IPS-20b (cell line): ENCODE data around the gene KRT5.

Experiments used
- H3K27ac ChIP-seq: one replicate; pipeline ENCODE4 v1.5.1; 2013; ENCODE audit warnings: low read length
- H3K27me3 ChIP-seq: 2 replicates; pipeline ENCODE4 v1.6.1; 2013; ENCODE audit warnings: mild to moderate bottlenecking, low read length, inconsistent platforms; ENCODE audit not compliant: insufficient read depth
- H3K36me3 ChIP-seq: 2 replicates; pipeline ENCODE4 v1.6.1; 2013; ENCODE audit warnings: low read depth, mild to moderate bottlenecking, inconsistent platforms, low read length, moderate library complexity; ENCODE audit not compliant: insufficient read depth
- H3K4me1 ChIP-seq: 2 replicates; pipeline ENCODE4 v1.6.1; 2013; ENCODE audit warnings: mild to moderate bottlenecking, control low read depth, inconsistent platforms, low read length, moderate library complexity; ENCODE audit not compliant: insufficient read depth
- H3K4me3 ChIP-seq: 2 replicates; pipeline ENCODE4 v1.5.1; 2013; ENCODE audit warnings: mild to moderate bottlenecking, low read length, inconsistent platforms
- H3K9ac ChIP-seq: 2 replicates; pipeline ENCODE4 v1.6.1; 2013; ENCODE audit warnings: low read depth, mild to moderate bottlenecking, inconsistent platforms, low read length, moderate library complexity
- H3K9me3 ChIP-seq: 2 replicates; pipeline ENCODE4 v1.6.1; 2013; ENCODE audit warnings: mild to moderate bottlenecking, low read depth, low read length, inconsistent platforms; ENCODE audit not compliant: insufficient read depth

Gene KRT5

DNA sequence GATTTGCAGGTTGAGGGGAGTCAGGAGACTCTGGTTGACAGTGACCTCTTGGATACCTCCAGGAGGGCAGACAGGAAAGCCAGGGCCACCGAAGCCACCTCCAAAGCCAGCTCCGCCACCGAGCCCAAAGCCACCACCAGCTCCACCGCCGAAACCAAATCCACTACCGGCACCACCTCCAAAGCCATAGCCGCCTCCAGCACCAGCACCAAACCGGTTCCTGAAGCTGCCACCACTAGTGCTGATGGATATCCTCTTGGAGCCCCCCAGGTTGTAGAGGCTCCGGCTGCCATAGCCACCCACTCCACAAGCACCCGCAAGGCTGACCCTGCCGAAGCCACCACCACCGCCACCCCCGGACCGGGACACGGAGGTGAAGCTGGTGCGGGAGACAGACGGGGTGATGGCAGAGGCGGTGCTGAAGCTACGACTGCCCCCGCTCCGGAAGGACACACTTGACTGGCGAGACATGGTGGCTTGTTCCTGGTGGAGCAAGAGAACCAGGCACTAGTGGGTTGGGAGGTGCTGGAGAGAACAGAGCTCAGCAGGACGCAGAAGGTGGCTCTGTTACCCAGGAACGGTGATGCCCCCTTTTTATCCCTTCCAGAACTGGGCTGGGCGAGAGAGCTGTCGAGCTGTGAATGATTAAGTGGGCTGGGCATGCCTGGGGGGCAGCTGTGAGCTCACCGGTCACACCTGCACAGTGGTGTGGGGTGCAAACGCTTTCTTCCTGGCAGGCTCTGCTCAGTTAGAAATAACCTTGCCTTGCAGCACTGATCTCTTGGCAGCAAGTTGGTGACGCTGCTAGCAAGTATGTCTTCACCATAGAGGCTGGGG, at the start of gene KRT5:
TSS of gene KRT5 (minus strand) at position 569 of the 837 bp plus-strand sequence. CDS start at position 471, 98 bp downstream.
- Histone ChIP-seq H3K4me3 (no peak within 1 kb of the TSS), H3K27ac (no peak within 1 kb of the TSS)

GRCh38 chr12:52568111-52568510, 47.9 kb upstream of the KRT5 start:
- Histone ChIP-seq H3K9ac (no peak overlapping the region), H3K4me3 (no peak overlapping the region), H3K4me1 (no peaks in the 10 kb centered on the region), H3K27ac (no peak overlapping the region), H3K27me3 (no peaks in the 10 kb centered on the region), H3K9me3 (no peaks in the 10 kb centered on the region), H3K36me3 (no peaks in the 10 kb centered on the region)

More for the DNA sequence above, at the start of gene KRT5:
- H3K36me3 ChIP-seq: no peaks in the 10 kb centered on the region
- H3K9me3 ChIP-seq: no peaks in the 10 kb centered on the region
- no peaks in the 10 kb centered on the region for H3K4me1 ChIP-seq
- no peaks in the 10 kb centered on the region; the same call in 1 of the 2 replicates for H3K27me3 ChIP-seq
- no peak within 1 kb of the TSS for H3K9ac ChIP-seq

GRCh38 chr12:52566847-52567291, 46.7 kb upstream of the KRT5 start:
- H3K9me3 ChIP-seq: no peaks in the 10 kb centered on the region
- no peak overlapping the region for H3K4me3 ChIP-seq
- no peak overlapping the region for H3K9ac ChIP-seq
- no peaks in the 10 kb centered on the region for H3K36me3 ChIP-seq
- no peak overlapping the region for H3K27ac ChIP-seq
- H3K4me1 ChIP-seq: no peaks in the 10 kb centered on the region
- no peaks in the 10 kb centered on the region for H3K27me3 ChIP-seq

GRCh38 chr12:52564582-52564981, 44.4 kb upstream of the KRT5 start:
- Histone ChIP-seq H3K4me3 (no peak overlapping the region), H3K36me3 (no peaks in the 10 kb centered on the region), H3K4me1 (no peaks in the 10 kb centered on the region)

GRCh38 chr12:52561880-52562449, 41.8 kb upstream of the KRT5 start:
- Histone ChIP-seq H3K4me3 (no peak overlapping the region), H3K9me3 (no peaks in the 10 kb centered on the region), H3K36me3 (no peaks in the 10 kb centered on the region), H3K27me3 (no peaks in the 10 kb centered on the region), H3K4me1 (no peaks in the 10 kb centered on the region), H3K9ac (no peak overlapping the region), H3K27ac (no peak overlapping the region)

More at GRCh38 chr12:52564582-52564981, 44.4 kb upstream of the KRT5 start:
- Histone ChIP-seq H3K27ac (no peak overlapping the region), H3K27me3 (no peaks in the 10 kb centered on the region), H3K9me3 (no peaks in the 10 kb centered on the region), H3K9ac (no peak overlapping the region)

DNA sequence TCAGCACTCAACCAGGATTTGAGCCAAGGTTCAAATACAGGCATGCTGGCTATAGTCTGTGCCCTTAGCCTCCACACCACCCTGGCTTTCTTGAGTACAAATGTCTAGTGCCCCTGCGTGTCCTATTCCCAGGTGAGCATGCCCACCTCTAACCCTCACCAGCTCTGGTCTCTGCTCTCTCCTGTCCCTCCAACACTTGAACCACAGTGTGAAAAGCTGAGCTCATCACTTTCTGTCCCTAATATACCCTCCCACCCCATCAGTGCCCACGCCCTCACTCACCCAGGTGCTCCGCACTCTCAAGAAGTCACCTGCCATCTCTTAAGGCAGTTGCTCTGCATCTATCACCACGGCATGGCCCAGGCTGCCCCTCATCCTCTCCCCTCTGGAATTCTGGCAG, 39.8 kb upstream of the KRT5 start:
- no peak overlapping the region for H3K9ac ChIP-seq
- no peaks in the 10 kb centered on the region for H3K4me1 ChIP-seq
- H3K27me3 ChIP-seq: no peaks in the 10 kb centered on the region
- H3K9me3 ChIP-seq: no peaks in the 10 kb centered on the region
- no peak overlapping the region for H3K27ac ChIP-seq
- H3K36me3 ChIP-seq: no peaks in the 10 kb centered on the region
- H3K4me3 ChIP-seq: no peak overlapping the region

DNA sequence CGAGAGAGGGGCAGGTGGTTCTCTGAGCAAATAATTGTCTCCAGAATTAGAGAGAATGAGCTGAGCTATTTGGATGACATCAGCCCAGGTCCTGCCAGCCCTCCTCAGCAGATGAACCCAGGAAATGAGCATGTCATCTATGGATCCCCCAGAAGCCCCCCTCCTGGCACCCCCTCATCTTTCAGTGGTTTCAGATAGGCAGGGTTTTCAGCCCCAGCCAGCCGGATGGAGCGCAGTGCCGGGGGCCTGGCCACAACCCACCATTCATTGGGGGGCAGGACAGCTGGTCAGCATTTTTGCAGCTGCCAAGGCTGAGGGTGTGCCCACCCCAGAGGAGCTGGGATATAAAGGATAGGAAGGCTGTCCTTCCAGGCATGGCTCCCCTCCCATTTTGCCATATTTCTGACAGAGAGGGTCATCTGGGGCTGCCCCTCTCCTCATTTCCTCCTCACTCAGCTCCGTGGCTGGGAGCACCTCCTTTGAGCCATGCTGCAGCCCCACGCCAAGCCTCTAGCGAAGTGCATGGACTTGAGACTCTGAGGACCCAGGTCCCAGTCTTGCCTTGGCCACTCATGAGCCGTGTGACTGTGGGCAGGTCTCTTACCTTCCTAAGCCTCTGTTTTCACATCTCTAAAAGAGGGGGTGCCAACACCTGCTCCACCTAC, 38.7 kb upstream of the KRT5 start:
- no peaks in the 10 kb centered on the region for H3K4me1 ChIP-seq
- no peaks in the 10 kb centered on the region for H3K27me3 ChIP-seq
- H3K36me3 ChIP-seq: no peaks in the 10 kb centered on the region
- H3K27ac ChIP-seq: no peak overlapping the region
- H3K9ac ChIP-seq: no peak overlapping the region
- H3K4me3 ChIP-seq: no peak overlapping the region
- H3K9me3 ChIP-seq: no peaks in the 10 kb centered on the region

DNA sequence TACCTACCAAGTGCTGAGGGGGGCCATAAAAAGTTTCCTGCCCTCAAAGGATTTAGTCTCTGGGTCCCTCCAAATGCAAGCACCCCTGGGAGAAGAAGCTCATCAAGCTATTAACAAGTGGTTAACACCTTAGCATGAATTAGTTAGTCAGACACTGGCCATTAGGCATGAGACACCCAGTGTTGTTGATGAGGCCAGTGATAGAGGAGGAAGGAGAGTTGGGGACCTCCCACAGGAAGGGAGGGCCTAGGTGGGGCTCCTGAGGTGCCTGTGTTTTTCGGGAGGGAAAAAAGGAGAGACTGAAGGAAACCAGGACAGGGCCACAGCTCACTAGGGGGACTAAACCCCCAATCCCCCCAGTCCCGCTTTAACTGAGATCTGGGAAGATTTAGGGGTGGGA, 37.3 kb upstream of the KRT5 start:
- no peak overlapping the region for H3K9ac ChIP-seq

GRCh38 chr12:52555577-52555976, 35.4 kb upstream of the KRT5 start:
- Histone ChIP-seq H3K9me3 (no peaks in the 10 kb centered on the region), H3K4me3 (no peak overlapping the region), H3K4me1 (no peaks in the 10 kb centered on the region), H3K36me3 (no peaks in the 10 kb centered on the region), H3K27ac (no peak overlapping the region), H3K27me3 (no peaks in the 10 kb centered on the region), H3K9ac (no peak overlapping the region)

More for the DNA sequence above, 37.3 kb upstream of the KRT5 start:
- no peaks in the 10 kb centered on the region for H3K4me1 ChIP-seq
- no peaks in the 10 kb centered on the region for H3K9me3 ChIP-seq
- H3K36me3 ChIP-seq: no peaks in the 10 kb centered on the region
- no peaks in the 10 kb centered on the region for H3K27me3 ChIP-seq
- H3K27ac ChIP-seq: no peak overlapping the region
- no peak overlapping the region for H3K4me3 ChIP-seq

DNA sequence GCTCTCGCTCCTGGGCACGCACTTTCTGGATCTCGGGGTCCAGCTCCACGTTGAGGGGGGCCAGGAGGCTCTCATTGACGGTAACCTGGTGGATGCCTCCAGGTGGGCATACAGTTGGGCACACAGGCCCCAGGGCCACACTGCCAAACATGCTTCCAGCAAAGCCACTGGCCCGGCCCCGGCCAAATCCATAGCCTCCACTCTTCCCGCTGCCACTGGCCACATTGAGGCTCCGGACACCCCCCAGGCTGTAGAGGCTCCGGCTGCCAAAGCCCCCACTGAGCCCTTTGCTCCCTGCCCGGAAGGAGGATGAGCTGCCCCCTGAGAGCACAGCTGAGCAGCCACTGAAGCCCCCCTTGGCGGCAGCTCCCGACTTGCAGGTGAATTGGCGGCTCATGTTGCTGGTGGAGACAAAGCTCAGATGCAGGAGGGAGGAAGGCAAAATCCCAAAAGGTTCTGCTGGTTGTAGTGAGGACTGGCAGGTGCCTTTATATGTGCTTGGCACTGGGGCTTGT, 32.5 kb upstream of the KRT5 start, which contains the start of gene KRT71:
TSS of gene KRT71 (minus strand) at position 465 of the 515 bp plus-strand sequence. CDS start at position 397, 68 bp downstream.
- no peaks in the 10 kb centered on the region for H3K4me1 ChIP-seq
- no peak within 1 kb of the TSS for H3K27ac ChIP-seq
- H3K36me3 ChIP-seq: no peaks in the 10 kb centered on the region
- no peak within 1 kb of the TSS for H3K9ac ChIP-seq
- H3K27me3 ChIP-seq: no peaks in the 10 kb centered on the region
- H3K4me3 ChIP-seq: no peak within 1 kb of the TSS
- no peaks in the 10 kb centered on the region for H3K9me3 ChIP-seq

DNA sequence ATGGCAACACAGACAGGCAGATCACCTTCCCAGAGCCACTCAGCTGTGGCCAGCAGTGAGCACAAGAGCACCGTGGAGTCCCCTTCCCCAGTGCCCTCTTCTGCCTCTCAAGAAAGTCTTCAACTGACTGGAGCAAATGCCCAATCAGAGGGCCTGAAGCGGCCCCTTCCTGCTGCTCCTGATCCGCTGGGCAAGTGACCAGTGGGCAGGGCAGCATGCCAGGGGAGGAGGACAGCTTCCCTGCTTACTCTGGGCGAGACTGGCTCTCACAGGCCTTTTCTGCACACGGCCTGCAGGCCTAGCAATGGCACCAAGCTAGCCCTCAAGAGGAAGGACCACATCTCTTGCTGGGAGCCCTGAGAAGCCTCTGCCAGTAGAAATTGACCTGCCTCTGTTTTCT, 31.9 kb upstream of the KRT5 start:
- Histone ChIP-seq H3K36me3 (no peaks in the 10 kb centered on the region), H3K9me3 (no peaks in the 10 kb centered on the region), H3K9ac (no peak overlapping the region), H3K27ac (no peak overlapping the region), H3K4me3 (no peak overlapping the region), H3K27me3 (no peaks in the 10 kb centered on the region), H3K4me1 (no peaks in the 10 kb centered on the region)
